Inferior parietal cortex (tissue), 1 donor: Measurements from ENCODE around the gene SERPINA5.

Experiments used
- DNase-seq: peaks from one replicate; pipeline ENCODE4 v3.0.0-alpha.2; 2016; ENCODE audit errors: extremely low spot score

SERPINA5 gene, protein sequence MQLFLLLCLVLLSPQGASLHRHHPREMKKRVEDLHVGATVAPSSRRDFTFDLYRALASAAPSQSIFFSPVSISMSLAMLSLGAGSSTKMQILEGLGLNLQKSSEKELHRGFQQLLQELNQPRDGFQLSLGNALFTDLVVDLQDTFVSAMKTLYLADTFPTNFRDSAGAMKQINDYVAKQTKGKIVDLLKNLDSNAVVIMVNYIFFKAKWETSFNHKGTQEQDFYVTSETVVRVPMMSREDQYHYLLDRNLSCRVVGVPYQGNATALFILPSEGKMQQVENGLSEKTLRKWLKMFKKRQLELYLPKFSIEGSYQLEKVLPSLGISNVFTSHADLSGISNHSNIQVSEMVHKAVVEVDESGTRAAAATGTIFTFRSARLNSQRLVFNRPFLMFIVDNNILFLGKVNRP

DNA sequence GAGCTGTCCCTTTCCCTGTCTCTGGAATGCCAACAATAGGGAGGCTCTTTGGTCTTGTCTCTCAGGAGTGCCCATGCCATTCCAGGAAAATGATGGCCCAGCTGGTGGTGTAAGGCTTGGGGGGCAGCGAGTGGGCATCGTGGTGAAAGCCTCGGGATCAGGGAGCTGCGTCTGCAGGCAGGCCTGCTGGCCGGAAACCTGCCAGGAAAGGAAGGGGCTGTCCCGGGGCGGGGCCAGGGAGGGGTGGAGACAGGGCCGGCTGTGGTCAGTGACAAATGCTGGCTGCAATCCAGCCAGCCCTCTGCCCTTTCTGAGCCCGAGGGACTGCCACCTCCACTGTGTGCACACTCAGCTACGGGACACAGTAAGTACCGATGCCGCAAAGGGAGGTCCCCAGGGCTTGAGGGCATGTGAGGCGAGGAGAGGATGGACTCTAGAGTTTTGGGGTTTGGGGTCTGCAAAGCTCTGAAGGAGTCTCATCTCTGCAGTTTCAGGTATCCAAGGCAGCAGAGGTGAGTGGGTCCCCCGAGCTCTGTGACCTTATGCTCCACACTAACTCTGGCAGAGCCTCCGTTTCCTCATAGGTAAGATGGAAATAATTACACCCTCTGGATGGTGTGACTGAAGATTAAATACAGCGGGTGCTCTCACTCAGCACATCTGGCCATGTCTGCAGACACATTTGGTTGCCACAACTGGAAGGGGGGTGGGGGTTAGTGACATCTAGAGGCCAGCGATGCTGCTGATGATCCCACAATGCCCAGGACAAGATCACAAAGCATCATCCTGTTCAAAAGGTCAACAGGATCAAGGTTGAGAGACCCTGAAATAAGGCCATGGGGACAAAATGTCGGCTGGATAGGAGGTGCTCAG lies at the start of gene SERPINA5:
SERPINA5 (plus strand) TSS at position 300 of the 873 bp plus-strand sequence. CDS start 5,937 bp downstream, outside the sequence.
- no peak for DNase-seq

DNA sequence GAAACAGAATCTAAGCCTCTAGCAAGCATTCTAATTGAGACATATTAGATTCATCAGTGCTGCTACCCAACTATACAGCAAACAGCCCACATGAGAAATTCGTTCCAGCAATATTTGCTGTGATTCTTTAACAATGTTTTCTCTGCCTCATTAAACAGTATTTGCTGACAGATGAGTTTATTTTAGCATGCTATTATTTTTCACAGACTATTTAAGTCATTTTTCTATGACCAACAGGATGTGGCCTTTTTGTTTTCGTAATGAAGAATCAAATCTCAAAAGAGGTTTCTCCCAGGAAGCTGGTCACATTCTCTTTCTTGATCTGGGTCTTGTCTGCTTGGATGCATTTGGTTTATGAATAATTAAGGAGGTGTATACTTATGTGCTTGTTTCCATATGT lies 48.8 kb upstream of the SERPINA5 start:
- no peak for DNase-seq

DNA sequence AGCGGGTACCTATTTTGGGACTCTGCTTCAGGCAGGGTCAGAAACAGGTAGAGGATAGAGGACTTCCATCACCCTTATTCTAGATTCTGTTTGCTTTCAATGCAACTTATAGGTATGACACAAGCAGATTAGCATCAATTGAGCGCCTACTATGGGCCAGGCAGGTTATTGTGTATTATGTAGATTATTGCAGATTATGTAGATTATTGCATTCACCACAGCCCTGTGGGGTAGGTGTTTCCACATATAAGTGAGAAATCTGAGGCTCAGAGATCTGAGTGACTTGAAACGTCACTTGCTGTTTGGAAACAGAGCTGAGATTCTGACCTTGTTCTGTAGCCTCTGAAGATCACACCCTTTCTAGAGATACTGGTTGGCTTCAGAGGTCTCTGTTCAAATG lies 45.7 kb upstream of the SERPINA5 start:
- no peak for DNase-seq

DNA sequence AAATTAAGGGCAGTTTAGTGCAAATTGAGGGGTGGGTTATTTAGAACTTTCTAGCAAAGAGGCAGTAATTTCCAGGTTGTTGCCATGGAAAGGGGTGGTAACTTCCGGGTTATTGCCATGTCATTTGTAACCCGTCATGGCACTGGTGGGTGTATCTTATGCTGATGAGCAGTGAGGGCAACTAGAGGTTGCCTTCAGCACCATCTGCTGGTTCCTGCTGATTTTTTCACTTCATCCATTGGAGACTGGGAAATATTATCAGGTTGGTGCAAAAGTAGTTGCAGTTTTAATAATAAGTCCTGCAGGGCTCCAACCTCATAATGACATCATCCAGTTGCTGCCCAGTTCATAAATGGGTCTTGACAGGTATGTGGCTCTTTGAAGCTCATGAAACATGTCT lies 44.4 kb upstream of the SERPINA5 start:
- no peak for DNase-seq

DNA sequence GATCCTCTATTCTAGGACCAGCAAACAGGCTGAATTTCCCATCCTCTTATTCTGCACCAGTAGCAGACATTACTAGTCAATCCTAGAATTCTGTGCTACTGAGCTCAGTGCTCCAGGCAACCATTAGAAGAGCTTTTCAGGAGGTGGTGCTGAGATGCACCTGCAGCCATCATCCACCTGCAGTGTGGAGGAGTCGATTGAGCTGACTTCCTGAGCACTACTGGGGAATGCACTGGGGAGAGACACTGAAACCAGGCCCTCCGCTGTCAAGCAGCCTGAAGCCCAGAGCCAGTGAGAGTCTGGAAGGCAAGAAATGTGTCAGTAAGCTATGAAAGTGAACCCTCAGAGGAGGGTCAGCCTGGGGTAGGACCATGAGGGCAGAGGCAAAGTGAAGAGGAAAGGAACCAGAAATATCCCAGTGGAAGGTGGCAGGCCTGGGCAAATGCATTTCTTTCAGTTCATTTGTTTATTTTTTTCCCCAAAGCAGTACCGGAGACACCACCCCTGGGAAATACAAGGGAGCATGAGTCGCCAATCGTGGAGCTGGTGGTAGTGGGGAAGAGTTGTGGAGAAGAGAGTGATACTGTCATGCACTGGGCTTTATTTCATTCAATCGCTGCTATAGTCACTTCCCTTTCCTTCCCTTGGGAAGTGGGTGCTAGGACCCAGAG lies 43.0 kb upstream of the SERPINA5 start:
- DNase-seq: no peak

DNA sequence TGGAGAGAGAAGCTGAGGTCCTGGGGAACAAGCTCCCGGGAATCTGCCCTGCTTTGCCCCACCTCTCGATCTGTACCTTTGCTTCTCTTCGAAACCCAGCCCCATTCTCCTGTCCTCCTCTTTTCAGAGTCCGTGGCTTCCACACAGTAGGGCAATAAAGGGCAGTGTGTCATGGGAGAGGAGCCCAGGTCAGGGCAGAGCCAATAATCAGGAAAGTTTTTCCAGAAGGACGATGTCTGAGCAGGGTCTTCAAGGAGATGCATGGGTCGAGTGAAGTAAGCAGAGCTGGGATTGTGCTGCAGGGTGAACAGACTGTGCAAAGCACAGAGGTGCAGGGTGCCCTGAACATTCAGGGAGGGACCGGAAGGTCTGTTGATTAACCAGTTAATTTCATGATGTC lies 42.0 kb upstream of the SERPINA5 start:
- no peak for DNase-seq

DNA sequence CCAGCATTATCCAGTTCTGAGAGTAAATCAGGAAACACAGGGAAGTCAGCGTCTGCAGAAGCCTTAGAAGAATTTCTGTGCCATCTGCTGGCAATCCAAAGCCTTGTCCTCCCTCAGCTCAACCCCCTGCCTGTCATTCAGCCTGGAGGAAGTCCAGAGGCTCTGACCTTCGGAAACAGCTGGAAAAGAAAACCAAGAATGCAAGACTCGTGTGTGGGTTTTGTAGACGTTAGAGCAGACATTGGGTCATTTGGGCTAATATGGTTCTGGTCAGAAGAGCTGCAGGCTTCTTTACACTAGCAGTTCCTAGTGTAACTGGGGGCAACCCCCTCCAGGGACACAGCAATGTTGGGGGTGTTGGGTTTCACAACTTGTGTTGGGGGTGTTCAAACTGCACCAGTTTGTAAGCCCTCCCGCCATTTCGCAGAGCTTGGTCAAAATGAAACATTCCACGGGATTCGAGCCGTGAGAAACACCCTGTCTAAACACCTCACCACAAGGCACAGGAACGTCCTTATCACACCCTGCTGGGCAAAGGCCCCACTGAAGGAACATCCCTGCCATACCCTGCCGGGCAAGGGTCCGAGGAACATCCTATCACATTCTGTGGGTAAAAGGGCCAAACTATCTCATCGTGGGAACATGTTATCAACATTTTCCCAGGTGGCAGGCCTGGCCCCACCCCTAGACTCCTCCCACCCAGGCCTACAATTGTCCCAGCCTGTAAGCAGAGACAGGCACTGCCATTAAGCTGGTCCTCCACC lies 41.0 kb upstream of the SERPINA5 start:
- DNase-seq: no peak

DNA sequence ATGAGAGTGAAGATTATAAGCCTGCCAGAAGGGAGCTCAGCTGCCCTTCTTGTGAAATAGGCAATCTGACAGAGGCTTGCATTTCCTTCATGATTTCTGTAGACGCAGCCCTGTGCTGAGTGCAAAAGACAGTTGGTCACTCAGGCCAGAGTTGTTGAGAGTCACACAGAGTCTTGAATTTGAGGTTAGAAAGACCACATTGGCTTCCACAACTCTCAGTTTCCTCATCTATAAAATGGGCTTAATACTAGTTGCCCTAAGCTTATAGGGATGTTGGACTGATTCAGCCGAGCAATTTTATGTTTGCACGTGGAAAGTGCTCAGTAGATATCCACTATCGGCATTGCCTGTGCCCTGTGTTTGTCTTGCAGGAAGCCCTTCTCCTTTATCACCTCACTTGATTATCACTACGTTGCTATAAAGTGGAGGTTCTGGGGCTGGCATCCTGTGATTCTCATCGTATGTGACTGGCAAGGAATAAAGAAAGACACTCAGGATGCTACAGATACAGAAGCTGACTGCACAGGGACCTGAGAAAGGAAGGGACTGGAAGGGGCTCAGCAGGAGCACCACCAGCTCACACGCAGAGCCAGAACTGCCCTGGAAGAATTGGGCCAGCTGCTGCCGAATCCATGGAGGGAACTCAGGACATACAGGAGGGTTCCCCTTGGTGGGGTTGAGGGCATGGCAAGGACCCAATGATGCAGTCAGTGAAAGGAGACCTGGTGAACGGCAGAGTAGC lies 39.8 kb upstream of the SERPINA5 start:
- DNase-seq: no peak

DNA sequence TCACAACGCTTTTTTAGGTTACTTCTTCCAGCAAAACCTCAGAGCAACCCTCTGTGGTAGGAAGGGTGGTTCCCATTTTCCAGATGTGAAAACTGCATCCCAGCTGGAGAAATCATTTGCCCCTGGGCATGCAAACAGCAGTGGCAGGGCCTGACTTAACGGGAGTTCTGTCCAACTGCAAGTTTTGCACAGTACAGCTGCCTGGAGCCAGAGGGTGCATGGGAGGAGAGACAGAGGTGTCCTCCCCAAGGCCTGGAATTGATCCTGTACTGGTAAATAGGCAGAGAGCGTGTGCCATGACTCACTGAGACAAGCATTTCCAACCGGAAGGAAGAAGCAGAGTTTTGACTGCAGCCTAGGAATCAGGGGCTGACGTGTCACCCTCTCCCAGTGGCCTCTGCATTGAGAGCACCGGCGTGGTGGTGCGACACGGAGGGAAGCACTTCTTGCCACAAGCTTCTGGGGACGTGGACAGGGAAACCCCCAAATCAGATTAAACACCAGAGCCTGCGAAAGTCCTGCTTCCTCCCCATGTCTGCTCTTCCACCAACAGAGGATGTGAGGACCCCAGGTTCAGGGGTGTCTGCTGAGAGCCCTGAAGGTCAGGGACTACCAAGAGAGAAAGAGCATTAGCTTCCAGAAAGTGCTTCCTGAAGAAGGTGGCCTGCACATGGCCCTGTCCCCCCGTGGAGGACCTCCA lies 39.0 kb upstream of the SERPINA5 start:
- DNase-seq: no peak

DNA sequence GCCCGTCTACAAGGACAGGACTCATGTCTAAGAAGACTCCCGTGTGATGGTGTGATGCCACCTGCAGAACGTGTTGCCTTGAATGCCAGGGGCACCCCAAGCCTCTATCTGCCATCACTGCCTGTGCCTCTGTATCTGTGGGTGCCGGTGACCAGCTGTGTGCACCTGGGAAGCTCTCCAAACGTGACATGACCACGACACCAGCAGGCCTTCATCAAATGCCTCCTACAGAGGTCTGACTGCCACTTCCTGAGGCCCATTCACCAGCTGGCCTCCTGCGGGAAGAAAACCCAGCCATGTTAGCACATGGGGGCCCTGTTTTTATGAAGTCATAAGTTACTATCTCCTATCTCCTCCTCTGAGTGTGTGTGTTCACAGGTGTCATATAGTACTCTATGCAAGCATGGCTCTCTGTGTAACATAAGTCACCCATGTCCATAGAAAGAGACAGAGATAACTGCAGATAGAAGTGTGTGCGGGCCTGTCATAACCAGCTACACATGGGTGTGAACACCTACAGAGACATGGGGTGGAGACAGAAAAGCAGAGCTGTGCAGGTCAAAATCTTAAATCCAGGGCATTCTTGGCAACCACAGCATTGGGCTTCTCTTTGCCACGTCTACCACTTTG lies 38.3 kb upstream of the SERPINA5 start:
- DNase-seq: no peak

DNA sequence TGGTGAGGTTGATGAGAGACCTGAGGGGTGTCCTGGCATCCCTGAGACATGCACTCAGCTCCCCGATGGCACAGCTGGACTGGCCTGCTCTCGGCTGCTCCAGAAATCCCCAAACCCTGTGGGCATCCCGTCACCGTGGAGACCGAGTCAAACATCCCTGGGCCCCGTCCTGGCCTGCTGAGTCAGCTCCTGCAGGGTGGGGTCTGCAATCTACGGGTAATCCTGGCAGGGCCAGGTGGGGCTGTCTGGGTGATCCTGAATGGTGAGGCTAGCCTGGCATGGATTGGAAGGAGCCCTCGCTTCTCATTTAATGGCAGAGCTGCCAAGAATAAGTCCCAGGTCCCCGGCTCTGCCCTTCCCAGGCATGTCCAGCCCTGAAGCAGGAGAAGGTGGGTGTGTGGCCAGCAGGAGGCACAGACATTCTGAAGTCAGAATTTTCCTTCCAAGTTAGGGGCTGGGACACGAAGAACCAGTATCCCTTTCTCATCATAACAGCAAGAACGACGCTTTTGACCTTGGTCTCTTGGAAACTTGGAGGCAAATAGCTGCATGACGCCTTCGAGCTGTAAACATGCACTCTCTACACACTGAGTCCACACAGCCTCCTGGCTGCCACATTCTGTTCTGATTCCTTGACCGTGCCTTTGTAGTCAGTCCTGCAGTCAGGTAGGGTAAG lies 37.6 kb upstream of the SERPINA5 start:
- no peak for DNase-seq

DNA sequence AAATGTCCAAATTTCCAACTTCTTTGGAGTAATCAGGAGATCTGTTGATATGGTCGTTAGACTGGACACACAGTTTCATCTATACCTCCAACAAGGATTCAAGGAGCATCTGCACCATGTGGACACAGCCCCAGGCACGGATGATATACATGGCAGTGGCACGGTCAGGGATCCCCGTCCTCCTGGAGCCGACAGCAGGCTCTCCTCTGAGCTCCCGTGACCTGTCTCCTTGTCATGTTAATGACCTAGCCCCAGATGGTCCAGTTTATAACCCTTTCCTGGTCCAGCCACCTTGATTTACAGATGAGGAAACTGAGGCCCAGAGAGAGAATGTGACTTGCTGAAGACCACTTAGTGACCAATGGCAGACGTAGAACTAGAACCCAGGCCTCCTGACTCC lies 36.5 kb upstream of the SERPINA5 start:
- no peak for DNase-seq

DNA sequence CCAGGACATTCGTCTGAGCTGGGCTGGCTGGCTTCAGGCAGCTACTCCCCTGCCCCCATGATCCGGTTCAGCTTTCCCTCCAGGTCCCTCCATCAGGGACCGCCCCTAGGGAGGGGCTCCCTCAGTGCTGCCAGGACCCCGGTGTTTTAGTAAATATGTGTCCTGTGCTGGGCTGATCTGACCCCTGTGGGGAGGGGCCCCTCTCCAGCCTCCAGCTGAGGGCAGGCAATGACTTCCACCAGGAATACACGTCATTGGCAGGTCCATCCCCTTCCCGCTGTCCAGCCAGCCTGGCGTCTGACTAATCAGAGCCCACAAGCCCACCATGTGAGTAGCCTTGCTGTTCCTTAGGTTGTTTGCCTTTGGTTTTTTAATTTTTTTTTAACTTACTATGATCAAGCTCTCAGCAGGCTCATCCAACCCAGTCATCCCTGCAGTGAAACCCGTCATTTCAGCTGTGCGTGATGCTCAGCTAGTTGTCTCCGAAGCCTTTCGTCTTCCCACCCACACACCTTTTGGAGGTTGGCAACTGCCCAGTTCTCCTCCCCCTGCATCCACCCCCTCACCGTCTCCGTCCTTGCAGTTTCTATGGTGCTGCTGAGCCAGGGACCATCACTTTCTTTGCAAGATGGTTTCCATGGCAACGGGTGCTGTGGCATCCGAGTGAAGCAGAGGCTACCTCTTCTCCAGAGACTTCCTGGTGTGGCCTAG lies 35.9 kb upstream of the SERPINA5 start:
- DNase-seq: peak; percentile 58

DNA sequence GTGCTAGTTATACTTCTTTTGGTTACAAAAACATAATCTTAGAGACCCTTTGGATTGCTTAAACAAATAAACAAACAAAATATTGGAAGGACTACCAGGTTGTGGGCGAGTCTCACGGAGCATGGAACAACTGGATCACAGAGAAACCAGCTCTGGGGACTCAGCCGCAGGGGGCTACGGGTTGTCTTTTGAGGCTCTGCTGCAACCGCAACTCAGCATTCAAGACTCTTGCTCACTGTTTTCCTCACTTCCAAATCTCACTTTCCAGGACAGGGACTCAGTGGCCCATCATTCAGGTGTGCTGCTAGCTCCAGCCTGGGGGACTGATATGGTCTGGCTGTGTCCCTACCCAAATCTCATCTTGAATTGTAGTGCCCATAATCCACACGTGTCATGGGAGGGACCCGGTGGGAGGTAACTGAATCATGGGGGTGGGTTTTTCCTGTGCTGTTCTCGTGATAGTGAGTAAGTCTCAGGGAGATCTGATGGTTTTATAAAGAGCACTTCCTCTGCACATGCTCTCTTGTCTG lies 34.0 kb upstream of the SERPINA5 start:
- DNase-seq: no peak

DNA sequence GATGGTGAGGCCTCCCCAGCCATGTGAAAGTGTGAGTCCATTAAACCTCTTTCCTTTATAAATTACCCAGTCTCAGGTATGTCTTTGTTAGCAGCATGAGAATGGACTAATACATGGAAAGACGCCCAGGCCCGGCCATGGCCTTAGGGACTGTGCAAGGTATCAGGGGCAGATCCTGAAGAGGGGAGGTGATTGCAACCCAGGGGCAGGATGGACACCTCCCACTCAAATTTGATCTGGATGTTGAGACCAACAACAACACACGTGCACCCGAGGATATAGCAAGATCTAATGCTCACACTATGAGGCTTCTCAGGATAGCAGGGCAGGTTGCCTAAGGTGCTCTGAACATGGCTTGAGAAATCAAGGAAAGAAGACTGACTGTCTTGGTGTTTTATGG lies 33.5 kb upstream of the SERPINA5 start:
- DNase-seq: no peak

DNA sequence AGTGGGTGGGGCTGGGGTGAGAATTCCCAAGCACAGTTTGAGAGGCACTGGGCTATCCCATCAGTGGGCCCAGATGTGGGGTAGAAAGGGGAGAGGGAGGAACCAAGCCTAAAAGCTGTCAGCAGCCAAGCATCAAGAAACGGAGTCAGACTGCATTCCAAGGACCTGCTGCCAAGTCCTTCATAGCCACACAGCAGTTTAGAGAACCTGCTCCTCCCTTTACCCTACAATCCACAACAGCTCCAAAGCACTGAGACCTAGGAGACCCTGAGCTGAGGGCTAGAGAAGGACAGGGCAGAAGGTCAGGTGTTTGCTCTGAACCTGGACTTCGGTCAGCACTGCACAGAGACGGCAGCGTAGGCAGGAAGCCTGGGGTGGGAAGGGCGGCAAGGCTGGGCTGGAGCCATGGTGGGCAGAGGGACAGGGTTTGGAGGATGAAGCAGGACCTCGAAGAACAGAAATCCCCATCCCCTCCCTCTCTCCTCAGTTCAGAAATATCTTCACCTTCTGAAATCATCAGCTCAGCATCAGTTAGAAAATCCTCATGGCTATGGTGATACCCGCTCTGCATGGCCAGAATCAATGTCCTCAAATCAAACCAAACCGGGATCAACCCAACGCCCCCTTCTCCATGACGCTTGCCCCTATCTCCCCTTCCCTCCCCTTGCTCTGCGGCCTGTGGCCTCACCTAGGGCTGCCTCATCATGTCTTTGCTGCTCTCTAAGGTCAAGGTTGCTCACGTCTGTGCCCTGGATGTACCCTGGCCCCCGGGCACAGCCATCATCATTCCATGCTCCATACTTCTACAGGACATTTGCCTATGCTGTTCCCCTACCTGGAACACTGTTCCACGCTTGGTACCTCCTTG lies 32.9 kb upstream of the SERPINA5 start:
- no peak for DNase-seq
